Measurements from ENCODE around the gene HADHA.

- no peak for TF ChIP-seq CTCF (IDR thresholded peaks at IDR 0.05)
- TF ChIP-seq POLR2A (IDR thresholded peaks at IDR 0.05) = no peak
Observed at GRCh38 chr2:26182441-26182840, 62.0 kb downstream of the HADHA start.

All from heart left ventricle (tissue), 13 donors.